PC-3 (cell line): ENCODE results near the gene SERPIND1. TPM values are rescaled to one million over a fixed set of nuclear protein-coding genes. Genes with fewer than 3 reads are reported as not detected.

Source experiments
- ATAC-seq: fragments of 200-7000 bp; cut with Tn5 transposase; 2 replicates; pipeline ENCODE4 v1.9.1; 2020; ENCODE audit warnings: mild to moderate bottlenecking, moderate library complexity
- BruUV-seq: library from RNA; stranded (reverse); fragments of 400-500 nt; replicated peaks from 2 replicates; lab custom pipeline; 2021; lab: Mats Ljungman, UMichigan
- CTCF ChIA-PET: fragments of 300-600 bp; sonication (Branson Sonifier 250); formaldehyde crosslinking; loops from one replicate; lab custom pipeline; 2022; ENCODE audit warnings: antibody characterized with exemption; lab: Charles Lee
- POLR2A ChIA-PET: fragments of 300-600 bp; sonication (Branson Sonifier 250); formaldehyde crosslinking; loops from one replicate; lab custom pipeline; 2022; ENCODE audit warnings: antibody characterized with exemption; ENCODE audit not compliant: unreplicated experiment; lab: Charles Lee
- DNase-seq: peaks from one replicate; pipeline ENCODE4 v3.0.0-alpha.2; 2015
- H2AFZ ChIP-seq: fragments of 300-600 bp; sonication (generic); 2 replicates; pipeline ENCODE4 v1.6.0; 2016; ENCODE audit warnings: antibody characterized with exemption, low read length
- H3F3A ChIP-seq: fragments of 300-600 bp; sonication (generic); one replicate; pipeline ENCODE4 v1.6.0; 2017; ENCODE audit warnings: antibody characterized with exemption, low read length, control low read depth, mild to moderate bottlenecking; ENCODE audit not compliant: unreplicated experiment
- H3K27ac ChIP-seq: fragments of 300-600 bp; sonication (generic); 2 replicates; pipeline ENCODE4 v1.5.1; 2016; ENCODE audit warnings: mild to moderate bottlenecking, low read length
- H3K27me3 ChIP-seq: fragments of 300-600 bp; sonication (generic); 2 replicates; pipeline ENCODE4 v1.6.1; 2016; ENCODE audit warnings: low read length, mixed read lengths
- H3K36me3 ChIP-seq: fragments of 300-600 bp; sonication (generic); 2 replicates; pipeline ENCODE4 v1.6.1; 2016; ENCODE audit warnings: low read depth, mixed run types, low read length, mixed read lengths
- H3K4me1 ChIP-seq: fragments of 300-600 bp; sonication (generic); 2 replicates; pipeline ENCODE4 v1.5.1; 2016; ENCODE audit warnings: low read length; ENCODE audit not compliant: insufficient read depth
- H3K4me2 ChIP-seq: fragments of 300-600 bp; sonication (generic); 2 replicates; pipeline ENCODE4 v1.6.0; 2016; ENCODE audit warnings: low read length
- H3K4me3 ChIP-seq: fragments of 300-600 bp; sonication (generic); 2 replicates; pipeline ENCODE4 v1.5.1; 2016; ENCODE audit warnings: mild to moderate bottlenecking, low read length, mixed read lengths
- H3K79me2 ChIP-seq: fragments of 300-600 bp; sonication (generic); 2 replicates; pipeline ENCODE4 v1.6.1; 2017; ENCODE audit warnings: low read length, mixed read lengths
- H3K9ac ChIP-seq: fragments of 300-600 bp; sonication (generic); 2 replicates; pipeline ENCODE4 v1.6.0; 2016; ENCODE audit warnings: mild to moderate bottlenecking, low read length
- H3K9me2 ChIP-seq: fragments of 300-600 bp; sonication (generic); replicated peaks from 2 replicates; pipeline ENCODE4 v1.6.1; 2016; ENCODE audit warnings: mixed run types, low read length, mixed read lengths
- H3K9me3 ChIP-seq: fragments of 300-600 bp; sonication (generic); 2 replicates; pipeline ENCODE4 v1.6.1; 2016; ENCODE audit warnings: low read length, mixed read lengths
- H4K20me1 ChIP-seq: fragments of 300-600 bp; sonication (generic); 2 replicates; pipeline ENCODE4 v1.6.1; 2016; ENCODE audit warnings: low read length, mixed read lengths
- CTCF ChIP-seq: fragments of 300-600 bp; sonication (generic); conservative IDR thresholded peaks from 2 replicates; pipeline ENCODE4 v1.5.1; 2017; ENCODE audit warnings: antibody characterized with exemption, low read depth, mild to moderate bottlenecking, low read length
- EZH2 ChIP-seq: fragments of 300-600 bp; sonication (generic); IDR thresholded peaks from one replicate; pipeline ENCODE4 v1.6.1; 2017; ENCODE audit warnings: antibody characterized with exemption, mild to moderate bottlenecking, low read length; ENCODE audit not compliant: unreplicated experiment
- EZH2phosphoT487 ChIP-seq: fragments of 300-600 bp; sonication (generic); IDR thresholded peaks from 2 replicates; pipeline ENCODE4 v1.6.1; 2018; ENCODE audit warnings: mild to moderate bottlenecking, antibody characterized with exemption, low read length, borderline replicate concordance
- intact Hi-C: fragments of 100-400 bp; cut with micrococcal nuclease; formaldehyde crosslinking; loops from 2 replicates; pipeline ENCODE4 v1.9.0; 2023
- total RNA-seq: library from RNA; depleted of rRNA; stranded (reverse); fragments of >200 nt; gene quantifications from 2 replicates; pipeline ENCODE4 v1.2.3, GENCODE V29; 2014

SERPIND1 gene
- total RNA-seq, 1 experiment from 2014 or later: 2.9 TPM

- ChIA-PET POLR2A (no interaction called here), CTCF (no interaction called here)
- no peak overlapping the region for H2AFZ ChIP-seq
- TF ChIP-seq EZH2 (no peak), EZH2phosphoT487 (no peak), CTCF (no peak)
- DNase-seq (no peak), ATAC-seq (no peak)
- no TSS peak for BruUV-seq
- no peak overlapping the region for H3K4me3 ChIP-seq
- H3K36me3 ChIP-seq: no peaks in the 10 kb centered on the region
- H3K9me2 ChIP-seq: no peaks in the 10 kb centered on the region
- no peak overlapping the region for H3K4me2 ChIP-seq
- H3K9me3 ChIP-seq: no peaks in the 10 kb centered on the region
- peaks cover 5% of the 10 kb centered on the region for H3K4me1 ChIP-seq
- no peak overlapping the region for H3K9ac ChIP-seq
- no peak overlapping the region for H3K27ac ChIP-seq
- no peaks in the 10 kb centered on the region for H3K27me3 ChIP-seq
- H4K20me1 ChIP-seq: no peaks in the 10 kb centered on the region
- intact Hi-C loops: no loop called here
- H3K79me2 ChIP-seq: no peaks in the 10 kb centered on the region
- no peaks in the 10 kb centered on the region for H3F3A ChIP-seq
Measured at GRCh38 chr22:20788627-20789344, 14.9 kb downstream of the SERPIND1 start.

GRCh38 chr22:20792221-20792965 is 18.5 kb downstream of the SERPIND1 start:
- no peaks in the 10 kb centered on the region for H3F3A ChIP-seq
- DNase-seq: no peak
- ATAC-seq: no peak
- no peak overlapping the region for H3K9ac ChIP-seq
- H3K9me3 ChIP-seq: no peaks in the 10 kb centered on the region
- H2AFZ ChIP-seq: no peak overlapping the region
- no peaks in the 10 kb centered on the region for H4K20me1 ChIP-seq
- H3K4me2 ChIP-seq: no peak overlapping the region
- intact Hi-C loops: no loop called here
- no peaks in the 10 kb centered on the region for H3K9me2 ChIP-seq
- H3K27ac ChIP-seq: no peak overlapping the region
- no peak overlapping the region for H3K4me3 ChIP-seq
- no peak for TF ChIP-seq EZH2
- no peak for TF ChIP-seq CTCF
- no peak for TF ChIP-seq EZH2phosphoT487
- H3K36me3 ChIP-seq: no peaks in the 10 kb centered on the region; the same call in 1 of the 2 replicates
- CTCF ChIA-PET: no interaction called here
- H3K79me2 ChIP-seq: no peaks in the 10 kb centered on the region
- POLR2A ChIA-PET: no interaction called here
- BruUV-seq: no TSS peak
- no peaks in the 10 kb centered on the region for H3K27me3 ChIP-seq
- no peaks in the 10 kb centered on the region for H3K4me1 ChIP-seq
